Measurements from ENCODE around the gene ELF5. TPM values are rescaled to one million over a fixed set of nuclear protein-coding genes. Genes with fewer than 3 reads are reported as not detected.
A peak's percentile ranks its signal among the peaks of the same experiment; 100 is the strongest.

Gene ELF5
- total and polyA plus RNA-seq, 2 of the 13 experiments (the other 11 are each of a cell fraction or from before 2014, with no cell fraction given) = 0.51 to 2.6 TPM

- no peak for TF ChIP-seq SMARCE1 (IDR thresholded peaks at IDR 0.05; ENCODE audit: borderline replicate concordance)
- TF ChIP-seq ZNF558 (CRISPR knock-in tag; IDR thresholded peaks at IDR 0.05; ENCODE audit: borderline replicate concordance) = no peak
- TF ChIP-seq ARNT (IDR thresholded peaks at IDR 0.05) = no peak
- TF ChIP-seq ZNF350 (CRISPR knock-in tag; IDR thresholded peaks at IDR 0.05; ENCODE audit: borderline replicate concordance, low read depth) = no peak
- TF ChIP-seq SRY (CRISPR knock-in tag; IDR thresholded peaks at IDR 0.05) = no peak
- TF ChIP-seq ZNF878 (CRISPR knock-in tag; IDR thresholded peaks at IDR 0.05) = no peak
- TF ChIP-seq RFX5 (IDR thresholded peaks at IDR 0.05; ENCODE audit: low read depth, low read length) = no peak
- peak; percentile 60; the same call in 1 of the 2 replicates for TF ChIP-seq ZNF609 (CRISPR knock-in tag; IDR thresholded peaks at IDR 0.05; ENCODE audit: borderline replicate concordance)
- no peak for TF ChIP-seq SOX6 (IDR thresholded peaks at IDR 0.05)
- TF ChIP-seq SOX6 (CRISPR knock-in tag; IDR thresholded peaks at IDR 0.05) = peak; percentile 66
- no peak for TF ChIP-seq XRCC5 (optimal IDR thresholded peaks at IDR 0.05; ENCODE audit: low read length)
- TF ChIP-seq ZNF3 (CRISPR knock-in tag; IDR thresholded peaks at IDR 0.05) = no peak
- TF ChIP-seq ARNTL (CRISPR knock-in tag; IDR thresholded peaks at IDR 0.05) = no peak
- no peak for TF ChIP-seq ZNF343 (CRISPR knock-in tag; IDR thresholded peaks at IDR 0.05)
- no peak for TF ChIP-seq HOXA7 (CRISPR knock-in tag; IDR thresholded peaks at IDR 0.05)
- TF ChIP-seq ZNF12 (CRISPR knock-in tag; IDR thresholded peaks at IDR 0.05) = peak; percentile 41; the same call in 1 of the 2 replicates
- TF ChIP-seq ZNF556 (CRISPR knock-in tag; IDR thresholded peaks at IDR 0.05; ENCODE audit: borderline replicate concordance) = 0 out of 2 replicates have a peak, but pooled peaks have one; percentile 29
- TF ChIP-seq MEIS1 (CRISPR knock-in tag; IDR thresholded peaks at IDR 0.05; ENCODE audit: borderline replicate concordance) = no peak
- 0 out of 2 replicates have a peak, but pooled peaks have one; percentile 30 for TF ChIP-seq ZNF432 (CRISPR knock-in tag; IDR thresholded peaks at IDR 0.05; ENCODE audit: borderline replicate concordance)
- TF ChIP-seq ZBTB21 (CRISPR knock-in tag; IDR thresholded peaks at IDR 0.05) = no peak
- TF ChIP-seq NR2F1 (CRISPR knock-in tag; IDR thresholded peaks at IDR 0.05) = 0 out of 4 replicates have a peak, but pooled peaks of 1 of the 2 experiments have one; percentile 12
- TF ChIP-seq HNF1B (CRISPR knock-in tag; IDR thresholded peaks at IDR 0.05) = no peak
- TF ChIP-seq TBX3 (IDR thresholded peaks at IDR 0.05; ENCODE audit: borderline replicate concordance) = 0 out of 2 replicates have a peak, but pooled peaks have one; percentile 23
- no peak for TF ChIP-seq ZBTB38 (CRISPR knock-in tag; IDR thresholded peaks at IDR 0.05)
- TF ChIP-seq ZEB1 (IDR thresholded peaks at IDR 0.05; ENCODE audit: insufficient replicate concordance, low read depth) = no peak
- no peak for TF ChIP-seq ZNF326 (CRISPR knock-in tag; IDR thresholded peaks at IDR 0.05; ENCODE audit: borderline replicate concordance)
- peak; percentile 58 for TF ChIP-seq FOSL2 (CRISPR knock-in tag; IDR thresholded peaks at IDR 0.05)
- TF ChIP-seq FOXO1 (CRISPR knock-in tag; IDR thresholded peaks at IDR 0.05) = 0 out of 2 replicates have a peak, but pooled peaks have one; percentile 55
Measured at GRCh38 chr11:34433899-34434298, 79.7 kb downstream of the ELF5 start (continued).

Data from HepG2 (cell line).